HTR-8/SVneo (cell line): ENCODE results near the gene NDUFB7.
A peak's percentile ranks its signal among the peaks of the same experiment; 100 is the strongest.
"Not testable (repeated sequence)": the region's sequence is repeated elsewhere in the genome, so short reads cannot be mapped to it uniquely, and the experiment has no call there.

Source experiments
- DNase-seq: peaks from one replicate; pipeline ENCODE4 v3.0.0; 2011; ENCODE audit warnings: low spot score, mixed read lengths; ENCODE audit not compliant: insufficient read length
- FAIRE-seq: peaks from 2 replicates; lab custom pipeline; 2011; peaks lifted over from hg19 to GRCh38; lab: Jason Lieb, UNC

The NDUFB7 gene

GRCh38 chr19:14555918-14556661, 15.8 kb downstream of the NDUFB7 start:
- peak; percentile 64 for FAIRE-seq

DNA sequence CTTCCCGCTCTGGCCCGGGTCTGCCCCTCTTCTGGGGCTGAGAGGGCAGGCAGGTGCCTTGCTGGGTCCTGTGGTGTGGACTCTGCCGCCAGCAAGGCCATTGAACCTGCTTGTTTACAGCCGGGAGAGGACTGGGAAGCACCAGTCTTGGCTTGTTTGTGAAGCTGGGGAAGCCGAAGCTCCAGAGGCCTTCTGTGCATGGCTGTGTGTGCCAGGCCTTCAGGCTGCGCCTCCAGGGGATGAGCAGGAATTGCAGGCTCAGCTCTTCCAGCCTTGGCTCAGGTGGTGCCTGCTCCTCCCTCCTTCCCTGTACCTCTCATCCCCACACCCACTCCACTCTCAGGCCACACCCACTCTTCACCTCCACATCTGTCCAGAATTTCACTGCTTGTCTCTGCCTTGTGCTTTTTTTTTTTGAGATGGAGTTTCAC, 17.5 kb downstream of the NDUFB7 start:
- FAIRE-seq (no peak), DNase-seq (no peak)

More at GRCh38 chr19:14555918-14556661, 15.8 kb downstream of the NDUFB7 start:
- no peak for DNase-seq

- no peak for FAIRE-seq
- DNase-seq: no peak
Observed at GRCh38 chr19:14553939-14554243, 18.0 kb downstream of the NDUFB7 start.

- DNase-seq: no peak
- FAIRE-seq: no peak
Observed at GRCh38 chr19:14553042-14553938, 18.6 kb downstream of the NDUFB7 start.

DNA sequence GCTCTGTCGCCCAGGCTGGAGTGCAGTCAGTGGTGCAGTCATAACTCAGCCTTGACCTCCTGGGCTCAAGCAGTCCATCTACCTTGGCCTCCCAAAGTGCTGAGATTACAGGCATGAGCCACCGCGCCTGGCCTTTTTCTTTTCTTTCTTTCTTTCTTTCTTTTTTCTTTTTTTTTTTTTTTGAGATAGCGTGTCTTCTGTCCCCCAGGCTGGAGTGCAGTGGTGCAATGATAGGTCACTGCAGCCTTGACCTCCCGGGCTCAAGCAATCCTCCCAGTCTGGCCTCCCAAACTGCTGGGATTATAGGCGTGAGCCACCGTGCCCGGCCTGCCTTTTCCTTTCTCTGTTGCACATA, 19.9 kb downstream of the NDUFB7 start:
- not testable (repeated sequence) for FAIRE-seq, DNase-seq

DNA sequence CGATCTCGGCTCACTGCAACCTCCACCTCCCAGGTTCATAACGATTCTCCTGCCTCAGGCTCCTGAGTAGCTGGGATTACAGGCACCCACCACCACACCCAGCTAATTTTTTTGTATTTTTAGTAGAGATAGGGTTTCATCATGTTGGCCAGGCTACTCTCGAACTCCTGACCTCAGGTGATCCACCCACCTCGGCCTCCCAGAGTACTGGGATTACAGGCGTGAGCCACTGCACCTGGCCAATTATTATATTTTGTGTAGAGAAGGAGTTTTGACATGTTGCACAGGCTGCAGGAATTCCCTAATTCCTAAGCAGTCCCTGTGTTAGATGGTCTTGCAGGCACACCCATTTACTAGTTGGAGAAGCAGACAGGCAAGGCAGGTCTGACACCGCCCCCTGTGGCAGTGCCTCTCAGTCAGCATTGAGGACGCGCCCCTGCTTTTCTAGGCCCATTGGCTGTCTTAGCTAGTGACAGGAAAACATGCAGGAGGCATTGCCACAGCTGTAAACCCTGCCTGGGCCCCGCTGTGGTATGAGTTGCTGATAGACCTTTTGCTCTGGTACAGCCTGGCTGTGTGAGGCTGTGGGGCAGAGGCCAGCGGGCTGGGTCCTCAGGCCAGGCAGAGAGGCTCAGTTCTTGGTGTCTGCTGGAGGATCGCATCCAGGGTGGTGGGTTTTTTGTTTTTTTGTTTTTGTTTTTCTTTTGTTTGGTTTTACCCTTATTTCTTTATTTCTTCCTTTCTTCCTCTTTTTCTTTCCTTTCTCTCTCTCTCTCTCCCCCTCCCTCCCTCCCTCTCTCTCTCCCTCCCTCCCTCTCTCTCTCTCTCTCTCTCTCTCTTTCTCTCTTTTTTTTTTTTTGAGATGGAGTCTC, 20.5 kb downstream of the NDUFB7 start:
- FAIRE-seq, DNase-seq: not testable (repeated sequence)

GRCh38 chr19:14550201-14550754, 21.6 kb downstream of the NDUFB7 start:
- FAIRE-seq: no peak

DNA sequence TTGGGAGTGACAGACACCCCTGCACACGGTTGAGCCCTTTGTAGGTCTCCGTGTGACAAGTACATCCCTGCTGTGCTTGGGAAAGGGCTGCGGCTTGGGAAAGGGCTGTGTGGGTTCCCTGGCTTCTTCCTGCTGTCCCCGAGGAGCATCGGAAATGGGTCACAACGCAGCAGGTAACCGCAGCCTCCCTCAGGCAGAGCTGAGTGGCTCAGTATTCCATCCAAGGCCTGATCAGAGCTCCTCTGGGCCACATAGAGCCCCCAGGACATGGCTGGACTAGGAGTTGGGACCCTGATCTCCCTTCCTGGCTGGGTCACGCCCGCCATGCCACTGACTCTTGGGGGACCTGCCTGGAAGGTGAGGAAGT, 26.2 kb downstream of the NDUFB7 start:
- FAIRE-seq (no peak), DNase-seq (no peak)

More at GRCh38 chr19:14550201-14550754, 21.6 kb downstream of the NDUFB7 start:
- DNase-seq: no peak

DNA sequence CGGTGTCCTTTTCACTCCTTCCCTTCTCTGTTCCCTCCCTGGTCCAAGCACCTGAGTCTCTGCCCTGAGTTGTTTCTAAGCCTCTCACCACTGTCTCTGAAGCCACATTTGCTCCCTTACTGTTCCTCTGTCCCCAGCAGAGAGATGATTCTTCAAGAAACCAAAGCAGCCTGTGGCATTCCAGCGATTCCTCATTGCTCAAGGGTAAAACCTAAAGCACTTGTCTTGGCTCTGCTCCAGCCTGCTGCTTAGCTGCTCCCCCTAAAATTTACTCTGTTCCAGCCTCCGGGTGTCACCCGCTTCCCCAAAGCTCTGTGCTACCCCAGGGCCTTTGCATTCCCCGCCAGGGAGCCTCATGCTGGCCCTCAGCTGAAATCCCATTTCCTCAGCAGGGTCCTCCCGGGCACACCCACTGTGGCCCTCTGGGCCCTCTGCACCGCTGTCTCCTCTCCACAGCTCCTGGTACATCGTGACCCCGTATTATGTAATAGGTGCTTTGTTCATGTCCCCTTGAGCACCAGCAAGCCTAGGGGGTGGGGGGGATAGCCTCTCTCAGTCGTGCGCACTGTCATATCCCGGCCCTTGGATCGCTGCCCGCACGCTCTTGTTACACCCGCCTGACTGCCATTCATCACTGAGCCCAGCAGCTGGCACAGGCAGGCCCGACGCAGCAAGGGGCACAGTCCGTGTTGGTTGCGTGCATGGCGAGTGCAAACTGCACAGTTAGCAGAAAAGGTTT, 26.7 kb downstream of the NDUFB7 start:
- DNase-seq (no peak), FAIRE-seq (no peak)

DNA sequence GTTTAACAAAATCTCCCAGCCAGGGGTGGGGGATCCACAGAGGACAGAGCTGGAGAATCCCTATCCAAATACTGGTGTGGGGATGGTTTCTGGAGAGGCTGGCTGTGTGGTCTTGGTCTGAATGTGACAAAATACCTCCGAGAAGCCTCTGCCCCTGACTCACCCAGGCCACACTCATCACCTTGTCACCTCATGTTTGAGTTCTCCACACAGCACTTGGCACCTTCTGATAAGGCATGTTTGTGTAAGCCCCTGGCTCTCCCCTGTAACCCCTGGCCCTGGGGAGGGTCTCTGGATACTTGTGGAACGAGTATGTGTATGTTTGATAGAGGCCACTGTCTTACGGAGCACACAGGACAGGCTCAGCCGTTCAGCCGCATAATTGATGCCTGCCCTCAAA, 27.8 kb downstream of the NDUFB7 start:
- DNase-seq (no peak), FAIRE-seq (peak; percentile 60)

DNA sequence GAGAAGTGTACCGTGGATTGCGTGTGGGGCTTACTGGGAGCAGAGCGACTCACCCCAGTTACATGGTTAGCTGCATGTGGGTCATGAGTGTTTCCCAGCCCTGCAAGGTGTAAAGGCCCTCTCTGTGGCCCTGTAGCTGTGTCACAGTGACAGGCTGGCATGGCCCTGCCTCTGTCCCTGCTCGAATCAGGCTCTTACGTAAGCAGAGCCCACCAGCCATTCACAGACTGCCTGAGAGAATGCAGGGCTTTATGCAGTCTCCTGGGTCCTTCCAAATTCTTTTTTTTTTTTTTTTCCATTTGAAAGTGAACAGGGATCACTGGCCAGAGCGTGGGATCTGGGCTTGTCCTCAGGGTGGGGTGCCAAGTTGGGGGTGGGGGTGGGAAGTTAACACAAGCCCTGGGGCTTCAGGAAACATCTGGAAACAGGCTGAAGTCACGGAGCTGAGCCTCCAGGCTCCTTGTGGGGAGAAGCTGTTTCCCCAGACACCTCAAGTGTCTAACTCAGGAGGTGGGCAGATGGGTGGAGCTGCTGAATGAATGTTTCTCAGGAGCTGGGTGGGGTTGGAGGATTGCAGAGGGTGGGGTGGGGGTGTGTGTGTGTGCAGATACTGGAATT, 29.0 kb downstream of the NDUFB7 start:
- no peak for DNase-seq
- no peak for FAIRE-seq

DNA sequence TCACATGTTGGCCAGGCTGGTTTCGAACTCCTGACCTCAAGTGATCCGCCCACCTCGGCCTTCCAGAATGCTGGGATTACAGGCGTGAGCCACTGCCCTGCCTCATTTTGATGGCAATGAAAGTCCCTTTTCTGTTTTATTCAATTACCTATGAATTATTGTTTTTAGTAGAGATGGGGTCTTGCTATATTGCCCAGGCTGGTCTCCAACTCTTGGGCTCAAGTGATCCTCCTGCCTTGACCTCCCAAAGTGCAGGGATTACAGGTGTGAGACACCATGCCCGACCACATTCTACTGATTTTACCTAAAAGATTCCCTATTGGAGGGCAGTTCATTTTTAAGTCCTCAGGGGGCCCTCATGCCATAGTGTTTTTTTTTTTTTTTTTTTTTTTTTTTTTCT, 29.9 kb downstream of the NDUFB7 start:
- DNase-seq, FAIRE-seq: not testable (repeated sequence)

DNA sequence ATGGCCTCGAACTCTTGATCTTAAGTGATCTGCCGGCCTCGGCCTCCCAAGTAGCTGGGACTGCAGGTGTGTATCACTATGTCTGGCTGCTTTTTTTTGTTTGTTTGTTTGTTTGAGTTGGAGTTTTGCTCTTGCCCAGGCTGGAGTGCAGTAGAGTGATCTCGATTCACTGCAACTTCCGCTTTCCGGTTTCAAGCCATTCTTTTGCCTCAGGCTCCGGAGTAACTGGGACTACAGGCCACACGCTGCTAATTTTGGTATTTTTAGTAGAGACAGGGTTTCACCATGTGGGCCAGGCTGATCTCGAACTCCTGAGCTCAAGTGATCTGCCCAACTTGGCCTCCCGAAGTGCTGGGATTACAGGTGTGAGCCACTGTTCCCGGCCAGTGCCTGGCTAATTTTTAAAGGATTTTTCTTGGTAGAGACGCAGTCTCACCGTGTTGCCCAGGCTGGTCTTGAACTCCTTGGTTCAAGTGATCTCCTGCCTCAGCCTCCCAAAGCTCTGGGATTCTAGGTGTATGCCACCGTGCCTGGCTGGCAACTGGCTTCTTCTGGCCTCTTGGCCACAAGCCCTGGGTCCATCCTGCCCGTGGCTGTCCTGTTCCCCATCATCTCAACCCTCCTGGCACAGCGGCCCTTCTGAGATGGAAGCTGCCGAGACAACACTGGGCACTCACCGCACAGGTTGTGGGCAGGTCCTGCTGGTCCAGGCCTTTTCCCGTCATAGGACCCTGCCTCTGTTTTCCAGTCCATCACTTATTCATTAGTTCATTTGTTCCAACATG, 30.9 kb downstream of the NDUFB7 start:
- FAIRE-seq (no peak), DNase-seq (no peak)

DNA sequence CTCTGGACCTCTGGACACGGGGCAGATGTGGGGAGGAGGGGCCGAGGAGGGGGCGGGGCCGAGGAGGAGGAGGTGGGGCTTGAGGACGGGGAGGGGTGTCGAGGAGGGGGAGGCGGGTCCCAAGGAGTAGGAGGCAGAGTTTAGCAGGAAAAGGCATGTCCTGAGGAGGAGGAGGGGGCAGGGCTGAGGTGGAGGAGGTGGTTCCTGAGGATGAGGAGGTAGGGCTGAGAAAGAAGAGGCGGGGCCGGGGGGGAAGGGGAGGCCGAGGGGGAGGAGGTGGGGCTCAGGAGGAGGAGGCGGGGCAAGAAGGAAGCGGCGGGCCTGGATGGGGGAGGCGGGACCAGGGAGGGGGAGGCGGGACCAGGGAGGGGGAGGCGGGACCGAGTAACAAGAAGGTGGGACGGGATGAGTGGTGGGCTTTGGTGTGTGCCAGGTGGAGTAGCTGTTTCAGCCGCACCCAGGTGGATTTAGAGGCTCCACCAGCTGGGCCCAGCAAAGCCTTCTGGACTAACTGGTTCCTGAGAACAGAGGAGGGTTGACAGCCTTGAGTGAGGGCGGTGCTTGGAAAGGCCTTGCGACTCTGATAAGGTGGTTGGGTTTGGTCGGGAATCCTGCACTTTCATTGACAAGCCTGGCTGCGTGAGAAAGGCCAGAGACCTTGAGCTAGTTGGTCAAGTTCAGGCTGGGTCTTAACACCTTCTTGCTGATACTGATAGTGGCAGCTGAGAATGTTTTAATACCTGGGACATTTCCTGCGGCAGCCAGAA, 34.8 kb downstream of the NDUFB7 start:
- FAIRE-seq: no peak
- no peak for DNase-seq

DNA sequence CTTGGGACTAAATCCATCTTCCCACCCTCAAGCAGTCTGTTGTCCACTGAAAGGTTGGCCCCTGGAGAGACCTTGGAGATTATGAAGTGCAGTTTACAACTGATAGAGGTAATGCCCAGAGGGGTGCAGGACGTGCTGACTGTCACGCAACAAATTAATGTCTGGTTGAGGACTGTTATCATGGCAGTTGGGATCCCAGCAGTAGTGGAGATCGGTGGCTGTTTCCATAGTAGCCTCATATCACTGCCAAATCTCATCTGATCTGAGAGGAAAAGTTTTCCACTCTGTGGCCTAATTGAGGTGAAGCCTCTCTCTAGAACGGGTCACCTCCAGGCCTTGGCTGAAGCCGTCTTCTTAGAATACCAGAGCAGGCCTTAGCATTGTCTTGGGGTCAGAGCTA, 38.4 kb downstream of the NDUFB7 start:
- FAIRE-seq: no peak
- DNase-seq: no peak

DNA sequence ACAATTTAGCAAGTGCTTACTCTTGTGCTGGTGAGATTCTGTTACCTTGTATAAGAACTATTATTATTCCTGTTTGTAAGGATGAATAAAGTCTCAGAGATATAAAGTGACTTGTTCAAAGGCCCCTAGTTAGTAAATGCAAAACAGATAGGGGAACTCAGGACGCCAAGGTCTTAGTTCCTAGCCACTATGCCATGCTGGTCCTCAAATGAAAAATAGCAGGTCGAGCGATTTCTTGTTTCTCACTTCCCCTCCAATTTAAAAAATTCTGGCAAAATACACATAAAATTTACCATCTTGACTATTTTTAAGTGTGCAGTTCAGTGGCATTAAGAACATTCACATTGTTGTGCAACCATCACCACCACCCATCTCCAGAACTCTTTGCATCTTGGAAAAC, 41.4 kb downstream of the NDUFB7 start:
- FAIRE-seq (no peak), DNase-seq (no peak)

- DNase-seq (no peak), FAIRE-seq (no peak)
Observed at GRCh38 chr19:14530005-14530348, 41.9 kb downstream of the NDUFB7 start.
